Activated CD4-positive, alpha-beta T cell treated with anti-CD3 and anti-CD28 coated beads for 1 hour (primary cell): ENCODE results near the gene CAMK2N2.

ENCODE experiments used
- DNase-seq: peaks from one replicate; pipeline ENCODE4 v3.0.0-alpha.2; 2020

The CAMK2N2 gene

GRCh38 chr3:184239221-184239620 is 22.1 kb downstream of the CAMK2N2 start:
- DNase-seq: no peak

DNA sequence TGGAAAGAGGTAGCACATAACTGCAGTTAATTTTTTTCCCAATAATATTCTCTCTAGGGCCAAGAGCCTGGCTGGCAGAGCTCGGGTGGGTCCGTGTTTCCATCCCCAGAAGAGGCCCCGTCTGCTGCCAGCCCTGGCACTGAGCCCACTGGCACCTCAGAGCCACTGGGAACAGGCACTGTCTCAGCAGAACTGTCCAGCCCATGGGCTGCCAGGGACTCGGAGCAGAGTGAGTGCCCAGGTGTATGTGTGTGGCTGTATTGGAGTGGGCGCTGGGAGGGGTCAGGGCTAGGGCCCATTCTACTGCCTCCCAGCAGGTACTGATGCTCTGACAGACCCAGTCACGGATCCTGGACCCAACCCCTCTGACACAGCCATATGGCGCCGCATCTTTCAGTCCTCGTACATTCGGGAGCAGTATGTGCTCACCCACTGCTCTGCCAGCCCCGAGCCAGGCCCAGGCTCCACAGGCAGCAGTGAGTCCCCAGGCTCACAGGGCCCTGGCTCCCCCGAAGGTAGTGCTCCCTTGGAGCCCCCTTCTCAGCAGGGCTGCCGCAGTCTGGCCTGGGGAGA is 23.0 kb downstream of the CAMK2N2 start:
- DNase-seq: no peak

DNA sequence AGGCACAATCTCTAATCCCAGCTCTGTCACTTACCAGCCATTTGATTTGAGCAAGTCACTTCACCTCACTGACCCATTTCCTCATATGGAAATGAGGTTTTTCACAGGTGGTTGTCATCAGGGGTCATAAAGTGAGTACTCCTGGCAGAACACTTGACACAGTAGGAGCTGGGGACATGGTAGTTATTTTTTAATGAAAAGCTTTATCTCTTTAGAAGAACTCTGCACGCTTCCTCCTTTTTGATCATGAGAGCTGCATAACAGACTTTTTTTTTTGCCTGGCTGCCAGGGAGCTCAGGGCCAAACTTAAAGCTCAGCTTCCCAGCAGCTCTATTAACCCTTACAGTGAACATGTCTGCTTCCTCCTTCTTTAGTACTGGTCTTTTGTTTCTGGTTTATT is 23.5 kb downstream of the CAMK2N2 start:
- DNase-seq: no peak

DNA sequence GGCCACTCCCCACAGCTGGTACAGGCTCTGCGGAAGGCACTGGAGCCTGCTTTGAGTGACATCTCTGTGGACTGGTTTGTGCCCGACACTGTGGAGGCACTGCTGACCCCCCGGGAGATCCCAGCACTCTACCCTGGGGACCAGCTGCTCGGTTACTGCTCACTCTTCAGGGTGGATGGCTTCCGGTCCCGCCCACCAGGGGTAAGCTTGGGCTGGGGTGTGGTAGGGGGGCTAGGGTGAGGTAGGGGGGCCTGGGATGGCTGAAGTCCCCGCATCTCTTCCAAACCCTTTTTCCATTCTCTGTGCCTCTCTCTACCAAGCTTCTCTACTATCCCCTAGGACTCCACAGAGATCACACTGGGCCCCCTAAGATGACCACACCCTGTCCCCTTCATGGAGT is 24.1 kb downstream of the CAMK2N2 start:
- DNase-seq: no peak

- no peak for DNase-seq
Observed at GRCh38 chr3:184236636-184237035, 24.7 kb downstream of the CAMK2N2 start.

GRCh38 chr3:184236033-184236410 is 25.3 kb downstream of the CAMK2N2 start:
- no peak for DNase-seq

GRCh38 chr3:184235381-184236032 is 25.8 kb downstream of the CAMK2N2 start:
- no peak for DNase-seq

DNA sequence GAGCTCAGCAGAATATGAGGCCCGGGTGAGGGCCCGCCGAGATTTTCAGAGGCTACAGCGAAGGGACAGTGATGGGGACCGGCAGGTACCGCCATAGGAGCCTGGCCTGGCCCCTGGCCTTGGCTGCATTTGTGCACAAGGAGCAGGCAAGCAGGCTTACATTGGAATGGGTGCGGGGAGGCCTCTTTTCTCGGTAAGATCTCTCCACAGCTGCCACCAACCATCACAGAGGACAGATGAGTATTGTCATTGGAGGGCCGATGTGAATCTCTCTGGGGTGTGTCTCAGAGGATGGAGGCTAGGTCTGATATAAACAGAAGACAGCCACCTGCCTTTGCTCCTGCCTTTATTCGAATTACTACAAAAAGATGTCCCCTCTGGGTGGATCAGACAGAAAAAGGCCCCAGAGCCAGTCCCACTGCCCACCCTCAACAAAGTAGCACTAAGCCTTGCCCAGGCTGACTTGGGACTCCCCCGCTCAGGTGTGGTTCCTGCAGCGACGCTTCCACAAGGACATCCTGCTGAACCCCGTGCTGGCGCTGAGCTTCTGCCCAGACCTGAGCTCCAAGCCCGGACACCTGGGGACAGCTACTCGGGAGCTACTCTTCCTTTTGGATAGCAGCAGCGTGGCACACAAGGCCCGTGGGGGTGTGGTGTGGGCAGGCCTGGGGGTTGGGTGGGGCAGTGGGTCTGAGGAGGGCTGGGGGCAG is 26.5 kb downstream of the CAMK2N2 start:
- no peak for DNase-seq

GRCh38 chr3:184234224-184234623 is 27.1 kb downstream of the CAMK2N2 start:
- DNase-seq: no peak

- no peak for DNase-seq
Observed at GRCh38 chr3:184233127-184233843, 28.1 kb downstream of the CAMK2N2 start.

- no peak for DNase-seq
Observed at GRCh38 chr3:184231671-184232070, 29.7 kb downstream of the CAMK2N2 start.

GRCh38 chr3:184230603-184231528 is 30.5 kb downstream of the CAMK2N2 start:
- DNase-seq: no peak

DNA sequence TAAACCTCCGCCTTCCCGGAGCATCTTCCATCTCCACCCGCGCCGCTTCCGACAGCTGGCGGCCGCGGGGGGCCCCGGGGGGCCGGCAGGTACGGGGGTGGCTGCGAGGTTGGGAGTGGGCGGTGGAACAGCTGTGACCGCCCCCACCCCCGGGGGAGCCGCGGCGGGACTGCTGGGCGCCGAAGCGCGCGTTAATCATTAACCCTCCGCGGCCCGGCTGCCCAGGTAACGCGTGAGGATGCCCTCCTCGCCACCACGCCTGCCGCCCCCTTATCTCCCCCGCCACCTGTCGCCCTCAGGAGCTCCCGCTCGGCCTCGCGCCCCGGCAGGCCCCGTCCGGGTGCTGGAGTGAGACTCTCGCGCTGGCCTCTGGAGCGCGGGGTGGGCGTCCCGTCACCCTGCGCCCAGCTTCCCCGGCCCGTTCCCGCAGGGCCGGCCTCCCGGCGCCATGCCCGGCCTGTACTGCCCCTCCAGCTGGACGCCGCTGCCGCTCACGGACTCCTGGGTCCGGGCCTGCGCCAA is 31.2 kb downstream of the CAMK2N2 start:
- no peak for DNase-seq

GRCh38 chr3:184229394-184230080 is 31.8 kb downstream of the CAMK2N2 start, which contains the start of gene VWA5B2:
Gene VWA5B2 (plus strand): TSS chr3:184229585. CDS start chr3:184230529, 944 bp downstream.
- peak; percentile 56 for DNase-seq

DNA sequence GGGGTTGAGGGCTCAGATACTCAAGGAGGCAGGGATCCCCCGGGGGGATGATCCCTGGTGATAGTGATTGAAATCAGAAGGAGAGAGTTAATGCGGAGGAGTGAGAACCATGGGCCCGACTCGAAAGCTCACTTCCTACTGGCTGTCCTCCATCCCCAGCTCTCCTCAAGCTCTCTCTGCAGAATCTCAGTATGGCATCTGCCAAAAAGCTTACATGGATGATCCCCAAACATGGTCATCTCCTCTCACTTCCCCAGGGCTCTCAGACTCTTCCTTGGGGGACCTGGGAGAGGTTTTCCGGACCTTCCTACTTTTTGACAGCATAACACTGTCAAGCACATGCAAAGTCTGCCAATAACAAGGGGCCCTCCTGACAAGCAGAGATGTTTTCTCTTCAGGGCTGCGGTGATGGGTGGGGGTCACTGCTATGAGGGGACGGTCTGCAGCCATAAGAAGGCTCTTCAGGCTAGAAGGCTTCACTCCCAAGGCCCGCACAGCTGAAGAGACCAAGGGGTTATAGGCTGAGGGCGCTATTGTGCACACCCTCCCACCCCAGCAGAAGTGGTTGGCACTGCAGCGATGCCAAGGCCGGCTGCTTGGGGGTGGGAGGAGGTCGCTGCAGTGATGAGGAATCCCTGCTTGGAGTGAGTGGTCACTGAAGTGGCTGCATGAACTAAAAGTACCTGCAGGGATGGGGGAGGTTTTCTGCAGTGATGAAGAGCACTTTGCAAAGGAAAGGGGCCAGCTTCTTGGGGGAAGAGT is 32.8 kb downstream of the CAMK2N2 start:
- no peak for DNase-seq

DNA sequence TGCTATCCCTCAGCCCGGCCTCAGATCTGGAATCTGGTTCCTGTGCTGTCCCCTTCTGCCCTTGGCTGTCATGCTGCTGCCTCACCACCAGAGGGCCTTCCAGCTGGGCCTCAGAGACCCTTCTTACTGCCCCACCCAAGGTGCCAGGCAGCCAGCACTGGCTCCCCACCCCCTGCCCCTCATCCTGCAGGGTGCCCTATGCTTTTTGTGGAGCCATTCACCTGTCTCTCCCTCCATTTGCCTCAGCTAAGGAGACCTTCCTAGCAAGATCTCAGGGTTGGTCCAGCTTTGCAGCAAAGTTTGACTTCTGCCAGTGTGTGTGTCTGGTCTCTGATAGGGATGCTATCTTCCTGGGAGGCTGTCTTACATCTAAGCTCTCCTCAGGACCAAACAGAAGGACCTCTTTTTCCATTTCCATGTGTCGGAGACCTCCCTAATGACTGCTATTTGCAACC is 33.8 kb downstream of the CAMK2N2 start:
- DNase-seq: peak; percentile 35

- no peak for DNase-seq
Observed at GRCh38 chr3:184223946-184224345, 37.4 kb downstream of the CAMK2N2 start.

GRCh38 chr3:184222521-184222920 is 38.8 kb downstream of the CAMK2N2 start:
- DNase-seq: no peak

GRCh38 chr3:184218814-184219213 is 42.5 kb downstream of the CAMK2N2 start:
- no peak for DNase-seq

- no peak for DNase-seq
Observed at GRCh38 chr3:184211718-184212117, 49.6 kb downstream of the CAMK2N2 start.

GRCh38 chr3:184211297-184211696 is 50.1 kb downstream of the CAMK2N2 start:
- no peak for DNase-seq
